Peyer's patch (tissue), 4 donors: ENCODE data around the gene PLAAT2. TPM values are rescaled to one million over a fixed set of nuclear protein-coding genes. Genes with fewer than 3 reads are reported as not detected.
"Not testable (repeated sequence)": the region's sequence is repeated elsewhere in the genome, so short reads cannot be mapped to it uniquely, and the experiment has no call there.

Experiments
- DNase-seq, 3 donors: peaks; one replicate each; pipeline ENCODE4 v3.0.0-alpha.2; 2017 to 2019
- H3K27ac ChIP-seq, 4 donors: fragments of 200-600 bp; sonication (generic); one replicate each; pipeline ENCODE4 v1.5.1; 2016 to 2019
- H3K27me3 ChIP-seq, 2 donors: fragments of 200-600 bp; sonication (generic); one replicate each; pipeline ENCODE4 v1.5.1; 2019
- H3K36me3 ChIP-seq, 3 donors: fragments of 200-600 bp; sonication (generic); one replicate each; pipeline ENCODE4 v1.5.1; 2016 to 2019
- H3K4me1 ChIP-seq, 4 donors: fragments of 200-600 bp; sonication (generic); one replicate each; pipeline ENCODE4 v1.5.1; 2016 to 2019
- H3K4me3 ChIP-seq, 4 donors: fragments of 200-600 bp; sonication (generic); 1 replicate in 3 of 4; 2 replicates in 1 of 4; pipeline ENCODE4 v1.5.1; 2016 to 2019; ENCODE audit warnings: mild to moderate bottlenecking in 1 of 4
- H3K9me3 ChIP-seq, 4 donors: fragments of 200-600 bp; sonication (generic); one replicate each; pipeline ENCODE4 v1.5.1; 2016 to 2019; ENCODE audit warnings: mild to moderate bottlenecking in 1 of 4
- POLR2A ChIP-seq, 2 donors: fragments of 450-650 bp; IDR thresholded peaks; one replicate each; pipeline ENCODE4 v1.5.1; 2017; ENCODE audit warnings: antibody characterized with exemption in 2 of 2, mild to moderate bottlenecking in 2 of 2, moderate library complexity in 2 of 2
- total RNA-seq, 4 donors: library from RNA; depleted of rRNA; stranded (reverse); fragments of >200 nt; gene quantifications; one replicate each; pipeline ENCODE4 v1.1.0, GENCODE V29; 2016
- TF ChIP-seq, protein P1 (sequence below), 6 experiments: fragments of 450-650 bp in 4 of 6; fragments of 200-600 bp in 2 of 6; sonication (generic) in 1 of 6; IDR thresholded peaks; one replicate each; pipeline ENCODE4 v1.5.1; 2017 to 2019; ENCODE audit warnings: antibody characterized with exemption in 6 of 6, mild to moderate bottlenecking in 3 of 6, moderate library complexity in 1 of 6

Gene PLAAT2
- total RNA-seq, 4 donors from 2014 or later = 13.2 to 144 (median 68.7) TPM

DNA sequence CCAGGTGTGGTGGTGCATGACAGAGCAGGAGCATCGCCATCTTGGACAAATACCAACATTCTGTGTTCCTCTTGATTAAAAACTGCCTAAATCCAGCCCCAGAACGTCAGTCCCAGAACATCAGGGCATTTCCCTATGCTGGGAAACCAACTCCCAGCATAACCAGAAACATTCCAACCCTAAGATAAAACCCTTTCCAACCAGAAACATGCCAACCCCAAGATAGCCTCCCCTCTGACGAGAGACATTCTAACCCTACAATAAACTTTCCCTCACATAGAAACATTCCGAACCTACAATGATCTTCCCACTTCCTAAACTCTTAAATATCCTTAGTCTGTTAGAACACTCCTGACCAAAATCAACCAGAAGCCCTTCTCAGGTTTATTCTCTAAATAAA is 15.0 kb downstream of the PLAAT2 start:
- no peak for TF ChIP-seq POLR2A (IDR thresholded peaks at IDR 0.05)
- TF ChIP-seq, protein P1, sequence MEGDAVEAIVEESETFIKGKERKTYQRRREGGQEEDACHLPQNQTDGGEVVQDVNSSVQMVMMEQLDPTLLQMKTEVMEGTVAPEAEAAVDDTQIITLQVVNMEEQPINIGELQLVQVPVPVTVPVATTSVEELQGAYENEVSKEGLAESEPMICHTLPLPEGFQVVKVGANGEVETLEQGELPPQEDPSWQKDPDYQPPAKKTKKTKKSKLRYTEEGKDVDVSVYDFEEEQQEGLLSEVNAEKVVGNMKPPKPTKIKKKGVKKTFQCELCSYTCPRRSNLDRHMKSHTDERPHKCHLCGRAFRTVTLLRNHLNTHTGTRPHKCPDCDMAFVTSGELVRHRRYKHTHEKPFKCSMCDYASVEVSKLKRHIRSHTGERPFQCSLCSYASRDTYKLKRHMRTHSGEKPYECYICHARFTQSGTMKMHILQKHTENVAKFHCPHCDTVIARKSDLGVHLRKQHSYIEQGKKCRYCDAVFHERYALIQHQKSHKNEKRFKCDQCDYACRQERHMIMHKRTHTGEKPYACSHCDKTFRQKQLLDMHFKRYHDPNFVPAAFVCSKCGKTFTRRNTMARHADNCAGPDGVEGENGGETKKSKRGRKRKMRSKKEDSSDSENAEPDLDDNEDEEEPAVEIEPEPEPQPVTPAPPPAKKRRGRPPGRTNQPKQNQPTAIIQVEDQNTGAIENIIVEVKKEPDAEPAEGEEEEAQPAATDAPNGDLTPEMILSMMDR (IDR thresholded peaks at IDR 0.05) = no peak
- DNase-seq = no peak
- no peaks in the 10 kb centered on the region for H3K27me3 ChIP-seq

DNA sequence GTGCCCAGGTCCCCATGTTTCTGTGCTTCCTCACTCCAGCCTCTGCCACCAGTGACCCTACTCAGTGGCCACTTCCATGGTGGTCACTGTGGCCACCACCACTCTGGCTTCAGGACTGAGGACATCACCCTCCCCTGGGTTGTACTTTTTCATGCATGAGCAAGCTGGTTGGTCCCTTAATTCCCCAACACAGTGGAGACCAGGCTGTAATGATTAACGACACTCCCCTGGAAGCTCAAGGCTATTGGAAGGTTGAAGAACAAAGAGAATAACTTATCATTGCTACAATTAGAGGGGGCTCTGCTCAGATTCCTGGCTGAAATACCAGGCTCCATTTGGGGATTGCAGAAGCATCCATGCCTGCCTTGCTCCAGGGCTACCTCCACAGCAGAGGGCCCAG is 16.1 kb downstream of the PLAAT2 start:
- peaks cover 0 to 27% (median 0%) of the 10 kb centered on the region in 3 donors for H3K36me3 ChIP-seq

More for the DNA sequence above, 15.0 kb downstream of the PLAAT2 start:
- peaks cover 0 to 27% (median 0%) of the 10 kb centered on the region in 3 donors for H3K36me3 ChIP-seq
- no peaks in the 10 kb centered on the region for H3K9me3 ChIP-seq
- H3K4me1 ChIP-seq = peaks cover 0 to 4% (median under 1%) of the 10 kb centered on the region in 4 donors
- H3K27ac ChIP-seq = no peak overlapping the region
- H3K4me3 ChIP-seq = no peak overlapping the region

DNA sequence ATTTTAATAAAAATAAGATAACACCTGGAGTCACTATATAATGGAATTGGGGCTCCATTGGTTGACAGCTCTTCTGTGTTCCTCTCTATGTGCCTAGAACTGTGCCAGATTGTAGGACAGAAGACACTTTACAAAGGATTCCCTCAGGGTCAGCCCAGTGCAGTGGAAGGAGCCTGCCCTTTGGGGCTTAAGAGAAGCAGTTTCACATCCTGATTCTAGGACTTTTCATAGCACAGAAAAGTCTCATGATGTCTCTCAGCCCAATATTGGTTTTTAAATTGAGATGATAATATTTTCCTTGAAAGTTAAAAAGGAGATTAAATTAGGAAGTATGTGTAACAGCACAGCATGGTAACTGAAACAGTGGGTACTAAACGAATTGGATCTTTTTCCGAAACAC is 19.5 kb downstream of the PLAAT2 start:
- peak in 1 of 3 donors; percentile 17 for DNase-seq
- no peak overlapping the region for H3K4me3 ChIP-seq
- peaks cover 0 to 4% (median 2%) of the 10 kb centered on the region in 4 donors for H3K4me1 ChIP-seq
- peaks cover 0 to 30% (median 0%) of the 10 kb centered on the region in 3 donors for H3K36me3 ChIP-seq
- H3K27ac ChIP-seq = no peak overlapping the region
- TF ChIP-seq, protein P1 (IDR thresholded peaks at IDR 0.05) = no peak
- TF ChIP-seq POLR2A (IDR thresholded peaks at IDR 0.05) = no peak
- H3K27me3 ChIP-seq = no peaks in the 10 kb centered on the region
- H3K9me3 ChIP-seq = no peaks in the 10 kb centered on the region

More for the DNA sequence above, 16.1 kb downstream of the PLAAT2 start:
- Histone ChIP-seq H3K27me3 (no peaks in the 10 kb centered on the region), H3K9me3 (no peaks in the 10 kb centered on the region), H3K4me1 (peaks cover 0 to 4% (median 0%) of the 10 kb centered on the region in 4 donors), H3K27ac (no peak overlapping the region), H3K4me3 (no peak overlapping the region)
- DNase-seq = no peak
- no peak for TF ChIP-seq POLR2A (IDR thresholded peaks at IDR 0.05)
- TF ChIP-seq, protein P1 (IDR thresholded peaks at IDR 0.05) = no peak

DNA sequence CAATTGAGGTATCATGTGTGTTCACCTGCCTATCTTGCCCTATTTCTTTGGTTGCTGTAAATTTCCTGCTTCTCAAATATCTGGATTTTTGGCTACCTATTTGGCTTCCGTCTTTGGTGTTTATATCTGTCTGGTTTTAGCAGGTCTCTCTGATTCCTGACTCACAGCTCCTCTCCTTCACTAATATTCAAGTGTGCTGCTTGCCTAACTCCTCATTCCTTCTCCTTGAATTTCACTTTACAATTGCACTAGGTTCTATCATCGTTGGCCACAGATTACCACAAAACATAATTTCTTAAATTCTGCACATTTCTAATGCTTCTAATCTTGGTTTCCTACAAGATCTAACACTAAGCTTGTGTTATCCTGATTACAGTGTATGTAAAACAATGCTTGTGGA is 20.7 kb downstream of the PLAAT2 start:
- Histone ChIP-seq H3K36me3 (peaks cover 0 to 30% (median 0%) of the 10 kb centered on the region in 3 donors), H3K4me1 (peaks cover 0 to 16% (median 12%) of the 10 kb centered on the region in 4 donors)
- not testable (repeated sequence) for DNase-seq, H3K4me3 ChIP-seq, H3K27me3 ChIP-seq, H3K27ac ChIP-seq, H3K9me3 ChIP-seq

DNA sequence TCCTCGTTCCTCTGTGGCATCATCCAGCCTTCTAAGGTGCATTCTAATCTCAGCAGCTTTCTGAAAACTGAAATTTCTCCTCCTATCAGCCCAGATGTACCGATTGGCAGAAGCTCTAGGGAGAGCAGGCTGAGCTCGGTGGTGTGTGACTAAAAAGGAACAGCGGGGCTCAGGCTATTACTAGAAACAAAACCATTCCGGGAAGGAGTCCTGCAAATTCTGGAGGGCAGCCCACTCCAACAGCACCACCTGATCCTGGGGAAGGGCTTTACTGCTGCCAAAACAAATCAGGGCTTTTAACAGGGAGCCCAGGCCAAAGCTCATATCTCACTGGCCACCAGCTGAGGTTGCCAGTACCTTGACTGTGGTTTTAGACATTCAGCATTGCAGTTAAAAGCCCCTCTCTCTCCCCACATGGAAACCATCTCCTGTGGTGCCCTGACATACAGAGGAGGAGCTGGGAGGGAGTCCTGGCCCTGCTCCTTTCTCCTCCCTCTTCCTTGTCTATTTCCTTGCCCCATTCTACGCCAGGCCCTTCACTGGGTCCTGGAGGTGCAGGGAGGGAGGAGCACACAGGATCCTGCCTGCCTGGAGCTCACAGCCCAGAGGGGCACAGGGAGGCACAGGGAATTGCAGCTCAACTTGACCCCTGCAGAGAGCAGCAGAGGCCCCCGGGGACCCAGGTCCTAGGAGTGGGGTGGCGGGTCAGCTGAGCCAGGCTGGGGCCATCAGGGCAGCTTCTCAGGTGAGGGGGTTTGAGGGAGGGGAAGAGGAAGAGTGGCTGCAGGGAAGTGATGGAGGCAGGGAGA is 25.7 kb downstream of the PLAAT2 start:
- TF ChIP-seq, protein P1 (IDR thresholded peaks at IDR 0.05) = no peak
- no peak for TF ChIP-seq POLR2A (IDR thresholded peaks at IDR 0.05)

DNA sequence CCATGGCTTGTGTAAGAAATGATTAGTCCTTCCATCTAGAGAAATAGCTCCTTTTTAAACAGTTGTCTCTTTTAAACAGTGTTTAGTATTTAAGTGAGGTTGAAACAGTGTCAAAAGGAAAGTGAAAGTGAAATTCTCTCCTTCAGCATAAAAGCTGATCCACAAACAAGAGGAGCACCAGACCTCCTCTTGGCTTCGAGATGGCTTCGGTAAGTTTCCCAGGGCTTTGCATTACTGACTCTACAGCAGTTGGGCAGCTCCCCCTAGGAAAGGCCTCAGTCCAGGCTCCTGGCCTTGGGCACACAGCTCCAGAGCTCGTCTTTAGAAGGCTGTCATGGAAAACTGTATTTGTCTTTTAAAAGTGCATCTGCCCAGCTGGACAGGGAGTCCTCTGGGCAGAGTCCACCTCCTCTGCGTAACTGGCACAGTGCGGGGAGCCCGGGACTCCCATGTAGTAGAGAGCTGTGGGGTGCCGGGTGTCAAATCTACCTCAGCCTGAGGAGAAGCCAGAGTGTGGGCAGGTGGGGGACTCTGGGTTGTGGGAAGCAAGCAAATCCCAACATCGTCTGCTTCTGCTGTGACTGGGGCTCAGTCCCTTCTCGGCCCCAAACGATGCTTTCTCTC is 26.4 kb downstream of the PLAAT2 start, which contains the start of gene PLAAT4:
PLAAT4 (plus strand) TSS at position 140 of the 624 bp plus-strand sequence; CDS start at position 201, 61 bp downstream.
- peaks cover 8 to 38% (median 22%) of the 10 kb centered on the region in 4 donors for H3K4me1 ChIP-seq
- peak within 1 kb of the TSS; percentile 76 to 92 (median 84) for H3K27ac ChIP-seq
- peak; percentile 59 to 80 (median 74) for DNase-seq
- H3K36me3 ChIP-seq = peaks cover 0 to 4% (median 0%) of the 10 kb centered on the region in 3 donors
- H3K4me3 ChIP-seq = peak within 1 kb of the TSS; percentile 50 to 62 (median 54)
- H3K27me3 ChIP-seq = no peaks in the 10 kb centered on the region
- TF ChIP-seq, protein P1 (IDR thresholded peaks at IDR 0.05) = no peak
- TF ChIP-seq POLR2A (IDR thresholded peaks at IDR 0.05) = peak; percentile 64 to 73
- H3K9me3 ChIP-seq = no peaks in the 10 kb centered on the region

More for the DNA sequence above, 25.7 kb downstream of the PLAAT2 start:
- Histone ChIP-seq H3K27me3 (no peaks in the 10 kb centered on the region), H3K27ac (peak overlapping the region; percentile 76 to 92 (median 84)), H3K4me1 (peaks cover 8 to 30% (median 22%) of the 10 kb centered on the region in 4 donors), H3K36me3 (peaks cover 0 to 4% (median 0%) of the 10 kb centered on the region in 3 donors), H3K9me3 (no peaks in the 10 kb centered on the region), H3K4me3 (peak overlapping the region; percentile 50 to 62 (median 54))
- peak; percentile 42 to 59 (median 50) for DNase-seq
